CD4-positive, CD25-positive, alpha-beta regulatory T cell (primary cell): ENCODE measurements around the gene IFITM2. TPM values are rescaled to one million over a fixed set of nuclear protein-coding genes. Genes with fewer than 3 reads are reported as not detected.

Source experiments
- ATAC-seq, 2 donors: fragments of 150-1000 bp; cut with Tn5 transposase; one replicate each; pipeline ENCODE4 v1.10.0; 2021; ENCODE audit warnings: low read depth in 2 of 2, moderate number of reproducible peaks in 2 of 2, moderate library complexity in 1 of 2
- DNase-seq, 3 donors: peaks; one replicate each; pipeline versions ENCODE4 v3.0.0 to v3.0.0-alpha.2; 2012 to 2022; ENCODE audit warnings: mixed read lengths in 1 of 3
- H3K27ac ChIP-seq: one replicate; pipeline ENCODE4 v1.7.0; 2013; ENCODE audit warnings: mild to moderate bottlenecking, low read length; ENCODE audit not compliant: insufficient read depth, poor library complexity, severe bottlenecking
- H3K27me3 ChIP-seq: one replicate; pipeline ENCODE4 v1.7.0; 2013; ENCODE audit warnings: low read length; ENCODE audit not compliant: control insufficient read depth, insufficient read depth
- H3K36me3 ChIP-seq: one replicate; pipeline ENCODE4 v1.7.0; 2013; ENCODE audit warnings: mild to moderate bottlenecking, low read length, moderate library complexity; ENCODE audit not compliant: control insufficient read depth, insufficient read depth
- H3K4me1 ChIP-seq: 2 replicates; pipeline ENCODE4 v1.7.0; 2013; ENCODE audit warnings: mild to moderate bottlenecking, low read length; ENCODE audit not compliant: insufficient read depth, control insufficient read depth, poor library complexity, severe bottlenecking
- H3K4me3 ChIP-seq: one replicate; pipeline ENCODE4 v1.7.0; 2013; ENCODE audit warnings: low read depth, mild to moderate bottlenecking, low read length, moderate library complexity
- H3K9me3 ChIP-seq, 2 experiments: 1 replicate in 1 of 2; 2 replicates in 1 of 2; pipeline ENCODE4 v1.7.0; 2013; ENCODE audit warnings: low read length in 2 of 2, mild to moderate bottlenecking in 1 of 2, moderate library complexity in 1 of 2; ENCODE audit not compliant: control insufficient read depth in 2 of 2
- H3K27ac Mint-ChIP-seq, 3 donors: one replicate each; pipeline ENCODE4 v1.8.0; 2020 to 2022; ENCODE audit warnings: mild to moderate bottlenecking in 3 of 3, mixed read lengths in 3 of 3, moderate library complexity in 2 of 3
- H3K27me3 Mint-ChIP-seq: one replicate; pipeline ENCODE4 v1.8.0; 2022; ENCODE audit warnings: mild to moderate bottlenecking, mixed read lengths
- H3K36me3 Mint-ChIP-seq: one replicate; pipeline ENCODE4 v1.8.0; 2020; ENCODE audit warnings: mixed read lengths
- H3K4me1 Mint-ChIP-seq, 4 donors: one replicate each; pipeline ENCODE4 v1.8.0; 2020 to 2022; ENCODE audit warnings: mixed read lengths in 4 of 4, mild to moderate bottlenecking in 1 of 4
- H3K4me3 Mint-ChIP-seq, 4 donors: one replicate each; pipeline ENCODE4 v1.8.0; 2020 to 2022; ENCODE audit warnings: mild to moderate bottlenecking in 4 of 4, mixed read lengths in 4 of 4, moderate library complexity in 3 of 4
- H3K9me3 Mint-ChIP-seq, 7 donors: one replicate each; pipeline ENCODE4 v1.8.0; 2020 to 2022; ENCODE audit warnings: mixed read lengths in 7 of 7, mild to moderate bottlenecking in 3 of 7, moderate library complexity in 2 of 7
- polyA plus RNA-seq, 4 donors: library from polyadenylated mRNA; unstranded; fragments of 300-500 nt; fragmentation: Illumina TruSeq; gene quantifications; one replicate each; pipeline ENCODE4 v1.2.3, GENCODE V29; 2021
- total RNA-seq: library from RNA; stranded (reverse); gene quantifications from one replicate; pipeline ENCODE4 v1.2.3, GENCODE V29; 2022

Gene IFITM2
- total and polyA plus RNA-seq, 5 donors from 2014 or later, result 376 to 2,097 (median 1,834) TPM

GRCh38 chr11:292211-293121 is 15.2 kb upstream of the IFITM2 start:
- H3K27ac ChIP-seq, result no peak overlapping the region
- Mint-ChIP-seq H3K9me3 (no peaks in the 10 kb centered on the region), H3K27ac (peak overlapping the region in 1 of 3 donors; percentile 38), H3K4me1 (peaks cover 0 to 23% (median 2%) of the 10 kb centered on the region in 4 donors), H3K27me3 (no peaks in the 10 kb centered on the region), H3K4me3 (peak overlapping the region in 1 of 4 donors; percentile 38), H3K36me3 (no peaks in the 10 kb centered on the region)
- H3K36me3 ChIP-seq, result no peaks in the 10 kb centered on the region
- H3K4me1 ChIP-seq, result peaks cover 19% of the 10 kb centered on the region
- no peaks in the 10 kb centered on the region for H3K27me3 ChIP-seq
- ATAC-seq, result no peak
- no peak for DNase-seq
- H3K4me3 ChIP-seq, result no peak overlapping the region
- H3K9me3 ChIP-seq, result no peaks in the 10 kb centered on the region

- Mint-ChIP-seq H3K9me3 (no peaks in the 10 kb centered on the region), H3K27ac (no peak overlapping the region), H3K27me3 (no peaks in the 10 kb centered on the region), H3K4me1 (peaks cover 0 to 26% (median 5%) of the 10 kb centered on the region in 4 donors), H3K4me3 (no peak overlapping the region), H3K36me3 (no peaks in the 10 kb centered on the region)
- Histone ChIP-seq H3K4me1 (peaks cover 21% of the 10 kb centered on the region), H3K9me3 (no peaks in the 10 kb centered on the region), H3K36me3 (no peaks in the 10 kb centered on the region), H3K27me3 (no peaks in the 10 kb centered on the region), H3K27ac (no peak overlapping the region), H3K4me3 (no peak overlapping the region)
- DNase-seq (no peak), ATAC-seq (no peak)
These were observed 14.3 kb upstream of the IFITM2 start for GRCh38 chr11:293271-293851.

DNA sequence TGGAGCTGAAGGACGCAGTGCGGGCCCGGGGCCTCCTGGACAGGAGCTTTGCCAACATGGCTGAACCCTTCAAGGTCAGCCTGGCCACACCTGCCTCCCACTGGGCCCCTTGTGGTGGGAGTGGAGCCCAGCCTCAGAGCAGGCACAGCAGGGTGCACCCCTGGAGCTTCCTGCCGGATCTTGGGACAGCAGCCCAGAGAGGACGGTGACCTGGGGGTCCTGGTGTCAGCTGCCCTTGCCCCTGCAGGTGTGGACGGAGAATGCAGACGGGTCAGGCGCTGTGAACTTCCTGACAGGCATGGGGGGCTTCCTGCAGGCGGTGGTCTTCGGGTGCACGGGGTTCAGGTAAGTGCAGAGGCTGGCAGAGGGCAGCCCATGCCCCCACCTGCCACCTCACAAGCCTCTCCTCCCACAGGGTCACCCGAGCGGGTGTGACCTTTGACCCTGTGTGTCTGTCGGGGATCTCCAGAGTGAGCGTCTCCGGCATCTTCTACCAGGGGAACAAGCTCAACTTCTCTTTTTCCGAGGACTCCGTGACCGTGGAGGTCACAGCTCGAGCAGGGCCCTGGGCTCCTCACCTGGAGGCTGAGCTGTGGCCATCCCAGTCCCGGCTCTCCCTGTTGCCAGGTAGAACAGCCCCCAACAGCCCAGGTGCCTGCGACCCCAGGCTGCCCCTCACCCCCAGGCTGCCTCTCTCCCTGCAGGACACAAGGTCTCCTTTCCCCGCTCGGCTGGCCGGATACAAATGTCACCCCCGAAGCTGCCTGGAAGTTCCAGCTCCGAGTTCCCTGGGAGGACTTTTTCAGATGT is 13.6 kb upstream of the IFITM2 start:
- H3K4me1 Mint-ChIP-seq, result peaks cover 0 to 28% (median 5%) of the 10 kb centered on the region in 4 donors
- Histone ChIP-seq H3K9me3 (no peaks in the 10 kb centered on the region), H3K4me1 (peaks cover 23% of the 10 kb centered on the region), H3K4me3 (no peak overlapping the region), H3K36me3 (no peaks in the 10 kb centered on the region), H3K27ac (no peak overlapping the region), H3K27me3 (no peaks in the 10 kb centered on the region)
- peak overlapping the region in 1 of 3 donors; percentile 66 for H3K27ac Mint-ChIP-seq
- DNase-seq (no peak), ATAC-seq (no peak)
- no peak overlapping the region for H3K4me3 Mint-ChIP-seq
- H3K9me3 Mint-ChIP-seq, result no peaks in the 10 kb centered on the region
- no peaks in the 10 kb centered on the region for H3K27me3 Mint-ChIP-seq
- H3K36me3 Mint-ChIP-seq, result no peaks in the 10 kb centered on the region

GRCh38 chr11:294780-295179 is 12.8 kb upstream of the IFITM2 start:
- Mint-ChIP-seq H3K36me3 (no peaks in the 10 kb centered on the region), H3K4me1 (peaks cover 0 to 26% (median 5%) of the 10 kb centered on the region in 4 donors), H3K9me3 (no peaks in the 10 kb centered on the region), H3K27ac (no peak overlapping the region), H3K27me3 (no peaks in the 10 kb centered on the region), H3K4me3 (no peak overlapping the region)
- no peak for DNase-seq
- H3K4me1 ChIP-seq, result peaks cover 18% of the 10 kb centered on the region
- no peak overlapping the region for H3K27ac ChIP-seq
- H3K4me3 ChIP-seq, result no peak overlapping the region
- H3K36me3 ChIP-seq, result no peaks in the 10 kb centered on the region
- H3K27me3 ChIP-seq, result no peaks in the 10 kb centered on the region
- ATAC-seq, result no peak
- H3K9me3 ChIP-seq, result no peaks in the 10 kb centered on the region

DNA sequence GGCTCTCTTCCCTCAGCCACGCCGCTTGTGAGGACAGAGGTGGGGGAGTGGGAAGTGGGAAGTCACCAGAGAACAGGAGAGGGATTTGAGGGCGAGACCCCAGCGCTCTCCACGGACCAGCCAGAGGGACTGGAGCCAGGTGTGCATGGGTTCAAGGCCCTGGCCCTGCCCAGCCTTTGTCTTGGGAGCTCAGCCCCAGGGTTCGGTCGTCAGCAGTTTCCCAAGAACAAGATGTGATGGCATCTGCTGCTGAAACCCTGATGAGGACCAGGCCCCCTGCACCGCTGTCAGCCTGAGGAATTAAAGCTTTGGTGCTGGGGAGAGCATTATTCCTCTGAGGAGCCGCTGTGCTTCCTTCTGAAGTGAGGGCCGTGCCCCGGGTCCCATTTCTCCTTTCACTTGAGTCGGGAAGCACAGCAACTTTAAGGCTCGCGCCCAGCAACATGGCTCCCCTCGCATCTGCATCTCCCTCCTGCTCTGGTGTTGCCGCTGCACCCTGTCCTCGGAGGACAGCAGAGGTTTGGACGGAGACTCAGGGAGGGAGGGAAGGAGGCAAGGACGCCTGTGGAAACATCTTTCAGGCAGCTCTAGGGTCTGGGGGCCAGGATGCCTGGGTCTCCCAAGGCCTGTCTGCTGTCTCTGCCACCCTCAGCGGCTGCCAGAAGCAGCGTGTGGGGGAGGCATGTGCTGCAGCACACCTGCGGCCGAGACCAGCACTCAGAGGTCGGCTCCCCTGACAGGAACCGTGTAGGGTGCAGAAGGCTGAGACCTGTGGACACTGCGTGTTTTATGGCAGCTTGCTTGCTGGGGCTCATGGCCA is 12.1 kb upstream of the IFITM2 start:
- no peaks in the 10 kb centered on the region for H3K9me3 ChIP-seq
- ATAC-seq (no peak), DNase-seq (no peak)

DNA sequence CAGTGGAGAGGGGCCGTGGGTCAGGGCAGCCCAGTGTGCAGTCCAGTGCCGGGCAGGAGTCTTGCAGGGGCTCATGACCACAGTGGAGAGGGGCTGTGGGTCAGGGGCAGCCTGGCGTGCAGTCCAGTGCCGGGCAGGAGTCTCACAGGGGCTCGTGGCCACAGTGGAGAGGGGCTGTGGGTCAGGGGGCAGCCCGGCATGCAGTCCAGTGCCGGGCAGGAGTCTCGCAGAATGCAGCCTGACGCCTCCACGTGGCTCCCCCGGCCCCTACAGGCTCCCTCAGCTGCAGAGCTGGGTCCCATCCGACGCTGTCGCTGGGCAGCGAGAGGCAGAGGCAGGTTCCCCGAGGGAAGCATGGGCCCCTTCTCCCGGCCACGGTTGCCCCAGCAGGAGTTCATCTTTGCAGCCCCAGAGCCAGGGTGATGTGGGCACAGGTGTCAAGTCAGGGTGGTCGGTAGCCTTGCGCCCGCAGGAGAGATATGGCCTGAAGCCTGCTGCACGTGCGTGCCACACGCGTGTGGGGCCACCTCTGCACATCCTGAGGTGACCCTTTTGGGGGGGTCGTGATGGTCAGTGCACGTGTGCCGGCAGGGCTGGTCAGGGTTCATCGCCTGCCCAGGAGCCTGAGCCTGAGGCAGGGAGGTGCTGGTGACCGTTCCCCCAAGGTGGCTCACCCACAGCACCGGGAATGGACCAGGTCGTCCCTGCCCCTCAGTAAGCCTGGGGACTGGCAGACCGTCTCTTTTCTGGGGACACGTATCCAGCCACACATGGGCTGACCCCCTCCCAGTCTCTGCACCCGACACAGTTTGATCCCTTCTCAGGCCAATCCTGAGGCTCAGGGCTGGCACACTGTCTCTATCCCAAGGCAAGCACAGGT is 11.2 kb upstream of the IFITM2 start:
- no peaks in the 10 kb centered on the region for H3K36me3 ChIP-seq
- no peaks in the 10 kb centered on the region for H3K9me3 ChIP-seq
- H3K36me3 Mint-ChIP-seq, result no peaks in the 10 kb centered on the region
- no peak overlapping the region for H3K4me3 ChIP-seq
- no peak for ATAC-seq
- peaks cover 10% of the 10 kb centered on the region for H3K27me3 Mint-ChIP-seq
- peaks cover 0 to 16% (median 7%) of the 10 kb centered on the region in 4 donors for H3K4me1 Mint-ChIP-seq
- no peak overlapping the region for H3K27ac Mint-ChIP-seq
- no peaks in the 10 kb centered on the region for H3K27me3 ChIP-seq
- no peak for DNase-seq
- no peak overlapping the region for H3K4me3 Mint-ChIP-seq
- H3K4me1 ChIP-seq, result peaks cover 18% of the 10 kb centered on the region
- H3K9me3 Mint-ChIP-seq, result no peaks in the 10 kb centered on the region
- no peak overlapping the region for H3K27ac ChIP-seq

More for the DNA sequence above, 12.1 kb upstream of the IFITM2 start:
- H3K36me3 ChIP-seq, result no peaks in the 10 kb centered on the region
- peaks cover 0 to 23% (median 6%) of the 10 kb centered on the region in 4 donors for H3K4me1 Mint-ChIP-seq
- no peaks in the 10 kb centered on the region for H3K36me3 Mint-ChIP-seq
- H3K27me3 Mint-ChIP-seq, result peaks cover 2% of the 10 kb centered on the region
- peak overlapping the region in 1 of 3 donors; percentile 23 for H3K27ac Mint-ChIP-seq
- H3K4me3 ChIP-seq, result no peak overlapping the region
- no peaks in the 10 kb centered on the region for H3K27me3 ChIP-seq
- no peak overlapping the region for H3K27ac ChIP-seq
- peak overlapping the region in 1 of 4 donors; percentile 23 for H3K4me3 Mint-ChIP-seq
- peaks cover 18% of the 10 kb centered on the region for H3K4me1 ChIP-seq
- H3K9me3 Mint-ChIP-seq, result no peaks in the 10 kb centered on the region
